ENCODE data around the gene RAD21L1.

DNA sequence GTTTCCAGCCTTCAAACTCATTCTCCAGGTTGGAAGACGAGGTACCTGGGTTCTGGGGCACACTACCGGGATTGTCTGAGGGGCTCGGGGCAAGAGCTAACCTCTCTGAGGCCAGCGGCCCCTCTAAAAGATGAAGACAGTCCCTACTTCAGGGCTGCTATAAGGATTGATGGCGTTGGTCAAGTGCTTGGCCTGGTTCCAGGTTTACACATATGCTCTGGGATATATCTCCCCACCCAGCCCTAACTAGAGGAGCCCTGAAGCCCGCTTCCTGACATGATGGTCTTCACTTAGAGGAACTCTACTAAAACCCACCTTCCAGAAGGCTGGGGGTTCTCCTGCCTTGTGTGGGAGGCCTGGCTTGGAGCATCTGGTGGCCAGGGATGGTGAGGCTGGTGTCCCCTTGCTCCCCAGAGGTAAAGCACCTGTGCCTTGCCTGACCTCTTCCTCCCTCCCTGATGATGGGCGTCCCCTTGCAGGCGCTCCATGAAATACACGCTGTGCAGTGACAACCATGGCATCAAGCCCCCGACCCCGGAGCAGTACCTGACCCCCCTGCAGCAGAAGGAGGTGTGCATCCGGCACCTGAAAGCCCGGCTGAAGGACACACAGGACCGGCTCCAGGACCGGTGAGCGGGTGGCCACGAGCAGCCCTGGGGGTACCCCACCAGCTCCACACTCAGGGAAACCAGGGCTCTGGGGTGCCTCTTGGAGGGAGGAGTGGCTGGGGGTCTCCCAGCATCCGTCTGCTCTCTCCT, 74.4 kb downstream of the RAD21L1 start:
- TF ChIP-seq EZH2phosphoT487 (IDR thresholded peaks at IDR 0.05) = no peak
- no peak for TF ChIP-seq CTCF (IDR thresholded peaks at IDR 0.05)
